Measurements from ENCODE around the gene SLAMF7.

- TF ChIP-seq SMAD5 (IDR thresholded peaks at IDR 0.05; ENCODE audit: low read depth) (no peak), POLR2A (IDR thresholded peaks at IDR 0.05; ENCODE audit: low read depth, low read length) (no peak), BCLAF1 (IDR thresholded peaks at IDR 0.05) (no peak), CTCF (IDR thresholded peaks at IDR 0.05 in 2 of 3, conservative IDR thresholded peaks at IDR 0.05 in 1 of 3; ENCODE audit: control insufficient read depth in 2 of 3, extremely low read depth in 1 of 3, insufficient read depth in 1 of 3, low read depth in 3 of 3, low read length in 3 of 3) (no peak), RFX5 (IDR thresholded peaks at IDR 0.05; ENCODE audit: low read depth, low read length) (no peak), RCOR1 (conservative IDR thresholded peaks at IDR 0.05; ENCODE audit: low read depth, low read length) (no peak), ATF3 (IDR thresholded peaks at IDR 0.05; ENCODE audit: borderline replicate concordance, extremely low read depth, low read depth, low read length) (no peak), EZH2 (IDR thresholded peaks at IDR 0.05; ENCODE audit: borderline replicate concordance, control insufficient read depth, low read depth, low read length) (no peak)
These were observed 42.2 kb downstream of the SLAMF7 start for GRCh38 chr1:160781186-160781766.

Measured in GM12878 (cell line).